ENCODE data around the gene ATG7.
"Not testable (repeated sequence)": the region's sequence is repeated elsewhere in the genome, so short reads cannot be mapped to it uniquely, and the experiment has no call there.

Gene ATG7

GRCh38 chr3:11304175-11304574, 32.0 kb downstream of the ATG7 start:
- DNase-seq = no peak

DNA sequence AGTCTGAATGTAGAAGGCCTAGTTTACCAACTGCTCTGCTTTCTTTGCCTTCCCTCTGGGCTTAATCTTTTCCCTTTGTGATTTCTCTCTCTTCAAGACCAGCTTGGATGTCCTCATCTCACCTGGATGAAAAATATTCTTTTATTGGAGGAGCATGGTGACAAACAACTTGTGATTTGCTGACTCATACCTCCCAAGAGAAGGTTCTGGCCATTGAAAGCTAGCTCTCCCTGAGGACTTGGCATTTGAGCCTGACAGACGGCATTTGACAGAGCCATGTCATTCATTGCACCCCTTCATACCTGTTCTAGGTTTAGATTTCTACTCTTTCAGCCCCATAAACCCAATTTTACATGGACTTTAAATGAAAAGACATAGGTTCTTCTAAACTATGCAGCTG, 33.3 kb downstream of the ATG7 start:
- no peak for DNase-seq

DNA sequence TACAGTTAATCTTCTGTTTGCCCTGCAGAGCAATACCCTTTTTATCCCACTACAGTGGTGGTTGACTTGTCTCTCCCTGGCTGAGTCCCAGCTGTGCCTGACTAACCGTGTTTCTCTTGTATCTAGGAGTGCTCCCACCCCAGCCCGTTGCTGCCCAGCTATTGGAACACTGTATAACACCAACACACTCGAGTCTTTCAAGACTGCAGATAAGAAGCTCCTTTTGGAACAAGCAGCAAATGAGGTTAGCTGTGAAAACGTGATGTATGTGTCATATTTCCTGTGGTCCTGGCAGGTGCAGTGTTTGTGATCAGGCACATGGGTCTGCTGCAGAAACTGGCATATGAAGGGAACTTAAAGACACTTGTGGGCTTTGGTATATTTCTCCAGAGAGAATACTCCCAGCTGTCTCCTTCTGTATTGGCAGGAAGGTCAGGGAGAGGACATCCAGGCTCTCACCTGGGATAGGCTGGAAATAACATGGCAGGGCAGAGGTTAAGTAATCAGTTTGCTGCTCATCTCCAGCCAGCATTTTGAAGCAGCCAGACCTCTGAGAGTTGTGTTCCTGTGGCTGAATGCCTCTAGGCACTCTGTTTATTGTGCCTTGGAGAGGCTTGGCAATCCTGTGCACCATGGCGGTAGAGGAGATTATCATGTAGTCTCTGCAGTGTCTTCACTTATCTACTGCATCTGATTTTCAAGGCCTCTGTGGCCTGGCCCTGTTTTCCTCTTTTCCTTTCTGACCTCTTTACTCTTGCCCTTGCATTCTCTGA, 34.8 kb downstream of the ATG7 start:
- no peak for DNase-seq

GRCh38 chr3:11307830-11308432, 35.7 kb downstream of the ATG7 start:
- no peak for DNase-seq

- DNase-seq = no peak
Measured at GRCh38 chr3:11310258-11310657, 38.1 kb downstream of the ATG7 start.

DNA sequence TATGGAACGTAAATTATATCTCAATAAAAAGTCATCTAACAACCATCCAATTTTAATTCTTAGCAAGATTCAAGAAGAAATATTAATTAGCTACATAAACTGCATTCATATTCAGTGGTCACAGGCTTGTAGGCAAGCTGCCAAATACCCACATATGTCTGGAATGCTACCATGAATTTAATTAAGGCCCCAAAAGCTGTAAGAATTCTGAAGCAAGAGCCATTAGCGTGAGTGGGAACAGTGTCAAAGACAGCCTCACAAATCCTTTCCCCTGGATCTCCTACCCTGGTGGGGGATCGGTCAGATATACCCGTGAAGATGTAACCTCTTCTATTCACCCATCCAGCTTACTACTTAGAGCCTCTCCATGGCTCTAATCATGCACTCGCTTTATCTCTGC, 40.0 kb downstream of the ATG7 start:
- no peak for DNase-seq

- no peak for DNase-seq
Measured at GRCh38 chr3:11317300-11317699, 45.1 kb downstream of the ATG7 start.

DNA sequence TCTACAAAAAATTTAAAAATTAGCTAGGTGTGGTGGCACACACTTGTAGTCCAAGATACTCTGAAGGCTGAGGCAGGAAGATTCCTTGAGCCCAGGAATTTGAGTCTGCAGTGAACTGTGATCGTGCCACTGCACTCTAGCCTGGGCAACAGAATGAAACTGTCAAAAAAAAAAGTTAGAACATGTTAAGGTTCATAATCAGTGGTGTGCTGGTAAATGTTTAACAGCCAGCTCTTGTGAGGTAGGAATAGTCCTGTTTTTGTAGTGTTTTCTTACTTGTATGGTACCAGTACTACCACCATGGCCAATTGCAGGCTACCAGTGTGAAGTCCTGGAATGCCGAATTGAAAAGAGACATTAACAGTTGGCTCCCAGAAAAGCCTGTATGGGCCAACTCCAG, 50.7 kb downstream of the ATG7 start:
- DNase-seq = no peak

DNA sequence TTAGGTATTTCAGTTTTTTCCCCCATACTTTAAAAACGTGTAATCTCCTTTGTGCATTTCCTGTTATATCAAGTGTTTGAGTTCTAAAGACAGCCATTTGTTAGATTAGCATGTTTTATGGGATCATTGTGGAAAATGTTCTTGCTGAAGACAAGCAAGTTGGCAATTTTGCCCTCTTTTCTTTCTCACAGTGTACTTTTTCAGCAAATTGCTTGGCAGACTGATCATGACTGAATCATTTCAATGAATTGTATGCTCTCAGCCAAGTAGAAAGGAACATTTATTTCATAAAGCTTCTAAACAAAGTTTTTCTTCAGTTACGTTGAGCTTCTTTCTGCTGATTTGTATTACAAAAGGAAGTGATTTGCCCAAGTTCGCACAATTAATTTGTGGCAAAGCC, 51.6 kb downstream of the ATG7 start:
- DNase-seq = no peak

- DNase-seq = no peak
Measured at GRCh38 chr3:11327619-11328018, 55.4 kb downstream of the ATG7 start.

GRCh38 chr3:11328196-11328945, 56.2 kb downstream of the ATG7 start:
- DNase-seq = no peak

DNA sequence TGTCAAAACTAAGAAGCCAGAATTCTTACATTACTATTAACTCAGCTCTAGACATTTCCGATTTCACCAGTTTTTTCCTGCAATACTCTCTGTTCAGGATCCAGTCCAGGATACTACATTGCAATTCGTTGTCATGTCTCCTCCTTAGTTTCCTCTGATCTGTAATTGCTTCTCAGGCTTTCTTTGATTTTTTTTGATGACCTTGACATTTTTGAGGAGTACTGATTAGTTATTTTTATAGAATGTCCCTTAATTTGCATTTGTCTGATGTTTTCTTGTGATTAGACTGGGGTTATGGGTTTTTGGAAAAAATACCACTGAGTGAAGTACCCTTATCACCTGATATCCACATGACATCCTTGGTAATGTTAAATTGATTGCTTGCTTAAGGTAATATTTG, 57.6 kb downstream of the ATG7 start:
- DNase-seq = no peak

GRCh38 chr3:11331101-11331500, 58.9 kb downstream of the ATG7 start:
- no peak for DNase-seq

DNA sequence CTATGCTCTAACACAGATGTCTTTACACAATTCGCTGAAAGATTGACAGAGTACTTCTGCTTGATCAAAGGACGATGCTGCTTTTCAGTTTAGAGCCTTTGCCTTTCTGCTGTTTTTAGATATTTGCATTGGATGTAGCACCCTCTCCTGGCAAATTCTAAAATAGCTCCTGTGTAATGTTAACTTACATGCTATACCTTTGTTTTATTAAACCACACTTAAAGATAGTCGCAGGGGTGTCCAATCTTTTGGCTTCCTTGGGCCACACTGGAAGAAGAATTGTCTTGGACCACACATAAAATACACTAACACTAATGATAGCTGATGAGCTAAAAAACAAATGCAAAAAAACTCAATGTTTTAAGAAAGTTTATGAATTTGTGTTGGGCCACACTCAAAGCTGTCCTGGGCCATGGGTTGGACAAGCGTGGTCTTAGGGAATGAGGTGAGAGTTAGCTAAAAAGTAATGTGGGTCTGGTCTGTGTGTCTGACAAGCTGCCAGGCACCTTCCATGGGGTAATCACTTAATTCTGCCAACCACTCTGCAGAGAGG, 62.9 kb downstream of the ATG7 start:
- peak; percentile 40 for DNase-seq

- DNase-seq = no peak
Measured at GRCh38 chr3:11339541-11339940, 67.3 kb downstream of the ATG7 start.

DNA sequence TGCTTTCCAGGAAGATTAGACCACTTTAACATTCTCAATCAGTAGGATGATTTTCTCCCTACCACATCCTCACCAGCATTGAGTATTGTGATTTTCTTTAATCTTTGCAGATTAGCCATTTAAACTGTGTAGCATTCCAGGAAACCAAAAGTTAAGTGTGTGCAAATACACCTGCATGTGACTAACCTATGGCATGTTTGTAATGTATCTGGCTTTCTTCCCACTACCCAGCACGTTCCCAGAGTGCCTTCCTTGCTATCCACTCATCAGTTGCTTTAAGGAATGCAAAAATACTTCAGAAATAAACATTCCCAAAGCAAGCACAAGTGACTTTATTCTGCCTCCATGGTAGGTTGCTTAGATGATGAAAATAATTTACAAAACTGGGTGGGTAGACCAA, 74.2 kb downstream of the ATG7 start:
- DNase-seq = peak; percentile 23

DNA sequence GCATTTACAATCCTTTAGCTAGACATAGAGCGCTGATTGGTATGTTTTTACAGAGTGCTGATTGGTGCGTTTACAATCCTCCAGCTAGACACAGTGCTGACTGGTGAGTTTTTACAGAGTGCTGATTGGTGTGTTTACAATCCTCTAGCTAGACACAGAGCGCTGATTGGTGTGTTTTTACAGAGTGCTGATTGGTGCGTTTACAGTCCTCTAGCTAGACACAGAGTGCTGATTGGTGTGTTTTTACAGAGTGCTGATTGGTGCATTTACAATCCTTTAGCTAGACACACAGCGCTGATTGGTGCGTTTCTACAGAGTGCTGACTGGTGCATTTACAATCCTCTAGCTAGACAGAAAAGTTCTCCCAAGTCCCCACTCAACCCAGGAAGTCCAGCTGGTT, 76.7 kb downstream of the ATG7 start:
- not testable (repeated sequence) for DNase-seq

DNA sequence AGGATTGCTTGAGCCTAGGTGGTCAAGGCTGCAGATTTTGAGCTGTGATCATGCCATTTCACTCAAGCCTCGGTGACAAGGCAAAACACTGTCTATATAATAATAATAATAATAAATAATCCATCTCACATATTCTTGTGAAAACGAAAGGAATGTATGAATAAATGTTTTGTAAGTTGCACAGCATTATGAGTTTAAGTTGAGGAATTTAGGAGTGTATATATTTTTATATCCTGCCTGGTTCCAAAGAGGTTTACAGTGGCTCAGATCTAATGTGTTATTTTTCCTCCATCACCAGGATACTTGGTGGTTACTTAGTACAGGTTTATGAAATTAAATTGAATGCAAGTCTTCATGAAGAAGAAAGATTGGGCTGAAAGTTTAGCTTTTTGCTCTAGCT, 77.2 kb downstream of the ATG7 start:
- DNase-seq = no peak

DNA sequence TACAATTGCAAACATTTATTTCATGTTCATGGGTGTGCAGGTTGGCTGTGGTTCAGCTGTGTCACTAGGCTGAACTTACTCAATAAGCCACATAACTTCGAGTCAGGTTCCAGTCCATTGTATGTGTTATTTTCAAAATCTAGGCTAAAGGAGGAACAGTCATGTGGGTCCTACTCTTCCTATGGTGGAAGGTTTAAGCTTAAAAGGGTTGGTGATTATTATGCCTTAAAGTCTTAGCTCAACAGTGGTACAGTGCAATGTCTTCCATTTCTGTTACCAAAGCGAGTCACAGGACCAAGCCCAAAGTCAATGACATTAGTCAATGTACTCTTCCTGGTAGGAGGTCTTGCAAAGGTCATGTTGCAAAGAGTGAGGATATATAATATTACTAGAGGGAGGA, 78.2 kb downstream of the ATG7 start:
- DNase-seq = no peak

- no peak for DNase-seq
Measured at GRCh38 chr3:11351451-11351850, 79.3 kb downstream of the ATG7 start.

DNA sequence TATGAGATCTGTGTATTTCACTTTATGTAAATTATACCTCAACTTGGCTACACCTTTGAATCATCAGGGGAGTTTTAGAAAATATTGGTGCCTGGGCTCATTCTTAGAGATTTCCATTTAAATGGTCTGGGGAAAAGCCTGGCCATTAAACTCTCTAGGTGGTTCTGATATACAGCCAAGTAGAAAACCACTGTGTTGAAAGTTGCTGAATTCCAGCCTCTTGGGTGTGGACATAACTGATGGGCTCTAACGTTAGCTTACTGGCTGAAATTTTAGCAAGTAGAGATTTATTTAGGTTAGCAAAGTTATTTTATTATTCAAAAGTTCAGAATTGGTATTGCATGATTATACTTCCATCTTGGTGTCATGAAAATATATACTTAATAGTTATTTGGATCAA, 84.1 kb downstream of the ATG7 start:
- DNase-seq = no peak

DNA sequence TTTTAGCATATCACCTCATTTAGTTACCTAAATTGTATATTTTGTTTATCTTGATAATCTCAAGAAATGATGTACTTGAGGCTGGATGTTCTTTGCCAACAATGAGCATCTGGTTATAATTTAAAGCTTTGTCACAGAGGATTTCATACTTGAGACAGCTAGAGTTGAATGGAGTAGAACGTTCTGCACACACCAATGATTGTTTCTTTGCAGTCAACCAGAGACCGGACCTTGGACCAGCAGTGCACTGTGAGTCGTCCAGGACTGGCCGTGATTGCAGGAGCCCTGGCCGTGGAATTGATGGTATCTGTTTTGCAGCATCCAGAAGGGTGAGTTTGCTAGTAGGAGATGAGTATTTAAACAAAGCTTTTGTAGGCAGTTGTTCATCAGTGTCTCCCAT, 90.4 kb downstream of the ATG7 start:
- no peak for DNase-seq

DNA sequence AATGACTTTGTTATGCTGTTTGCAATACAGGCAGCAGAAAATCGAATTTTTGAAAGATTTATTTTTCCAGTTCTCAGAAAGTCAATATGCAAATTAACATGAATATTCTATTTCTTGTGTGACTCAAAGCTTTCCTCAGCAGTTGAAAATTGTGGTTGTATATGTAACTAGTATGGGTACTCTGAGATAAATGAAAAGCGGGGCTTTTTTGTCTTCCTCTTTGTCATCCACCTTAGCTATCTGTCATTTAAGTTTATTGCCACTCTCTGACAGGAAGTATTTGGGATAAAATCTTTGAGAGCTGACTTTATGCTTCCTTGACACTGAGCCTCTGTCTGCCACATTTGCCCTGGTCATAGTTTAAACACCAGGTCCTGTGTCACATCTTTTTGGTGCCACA, 91.5 kb downstream of the ATG7 start:
- DNase-seq = no peak

- DNase-seq = peak; percentile 5
Measured at GRCh38 chr3:11364181-11364580, 92.0 kb downstream of the ATG7 start.

Data from kidney glomerular epithelial cell (primary cell).